Activated naive CD8-positive, alpha-beta T cell treated with anti-CD3 and anti-CD28 coated beads, Interleukin-2, amount 10 ng/mL, durations not matched to agents 7 days and 5 days (primary cell): ENCODE data around the gene PDE4D. TPM values are rescaled to one million over a fixed set of nuclear protein-coding genes. Genes with fewer than 3 reads are reported as not detected.

Source experiments
- ATAC-seq: fragments of 150-1000 bp; cut with Tn5 transposase; one replicate; pipeline ENCODE4 v1.10.0; 2021; ENCODE audit warnings: low read depth, moderate library complexity
- POLR2A ChIA-PET: fragments of 350-600 bp; sonication (Branson Sonifier 250); formaldehyde crosslinking; loops from one replicate; lab custom pipeline; 2021; ENCODE audit warnings: antibody characterized with exemption; lab: Charles Lee
- DNase-seq: peaks from one replicate; pipeline ENCODE4 v3.0.0; 2021
- H3K27ac Mint-ChIP-seq: one replicate; pipeline ENCODE4 v1.8.0; 2022; ENCODE audit warnings: mild to moderate bottlenecking, mixed read lengths
- H3K27me3 Mint-ChIP-seq: one replicate; pipeline ENCODE4 v1.8.0; 2022; ENCODE audit warnings: mild to moderate bottlenecking, moderate library complexity, mixed read lengths
- H3K36me3 Mint-ChIP-seq: one replicate; pipeline ENCODE4 v1.8.0; 2021; ENCODE audit warnings: mild to moderate bottlenecking, mixed read lengths
- H3K4me1 Mint-ChIP-seq: one replicate; pipeline ENCODE4 v1.8.0; 2021; ENCODE audit warnings: mixed read lengths
- H3K4me3 Mint-ChIP-seq: one replicate; pipeline ENCODE4 v1.8.0; 2022; ENCODE audit warnings: mild to moderate bottlenecking, moderate library complexity, mixed read lengths
- H3K9me3 Mint-ChIP-seq: one replicate; pipeline ENCODE4 v1.8.0; 2021; ENCODE audit warnings: mixed read lengths
- total RNA-seq, 2 experiments: library from RNA; stranded (reverse); gene quantifications; one replicate each; pipeline ENCODE4 v1.2.3, GENCODE V29; 2021

The PDE4D gene
- total RNA-seq, 2 experiments from 2014 or later, result 65.1 to 67.1 TPM

DNA sequence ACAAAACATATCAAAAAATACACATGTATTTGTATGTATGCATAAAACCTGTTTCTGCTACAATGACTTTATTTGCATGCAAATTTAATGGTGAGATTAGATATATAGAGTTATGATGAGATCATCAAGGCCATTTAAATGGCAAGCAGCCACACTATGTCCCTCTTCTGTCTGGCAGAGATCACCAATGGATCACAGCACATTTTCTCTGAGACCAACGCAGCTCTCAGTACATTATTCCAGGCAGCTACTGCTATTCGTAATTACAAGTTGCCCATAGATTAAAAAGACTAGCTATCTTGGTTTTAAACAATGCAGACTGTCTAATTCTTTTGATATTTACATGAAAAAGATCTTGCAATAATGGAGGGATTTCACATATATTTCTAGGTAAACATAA, 629.5 kb downstream of the PDE4D start:
- H3K36me3 Mint-ChIP-seq, result no peaks in the 10 kb centered on the region
- H3K4me1 Mint-ChIP-seq, result no peaks in the 10 kb centered on the region
- no peak overlapping the region for H3K4me3 Mint-ChIP-seq

DNA sequence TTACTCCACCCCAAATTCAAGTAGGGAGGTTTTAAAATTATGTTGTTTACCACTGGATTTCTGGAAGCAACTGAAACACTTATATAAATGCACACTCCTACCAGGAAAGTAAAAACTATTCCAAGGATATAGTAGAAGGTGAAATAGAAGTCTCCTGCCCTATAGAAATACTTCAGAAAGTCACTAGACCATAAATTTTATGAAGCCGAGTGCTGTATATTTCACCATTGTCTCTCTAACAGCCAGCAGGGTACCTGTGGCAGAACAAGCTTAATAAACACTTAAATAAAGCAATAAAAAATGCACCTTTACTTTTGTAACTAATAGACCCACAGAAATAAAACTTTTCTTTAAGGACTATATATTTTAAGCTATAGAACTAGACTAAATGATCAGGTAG, 631.6 kb downstream of the PDE4D start:
- no peaks in the 10 kb centered on the region for H3K4me1 Mint-ChIP-seq
- peaks cover 10% of the 10 kb centered on the region for H3K27me3 Mint-ChIP-seq
- no peak overlapping the region for H3K27ac Mint-ChIP-seq
- POLR2A ChIA-PET, result no interaction called here
- no peaks in the 10 kb centered on the region for H3K9me3 Mint-ChIP-seq
- ATAC-seq (no peak), DNase-seq (no peak)
- H3K36me3 Mint-ChIP-seq, result no peaks in the 10 kb centered on the region
- H3K4me3 Mint-ChIP-seq, result no peak overlapping the region

More for the DNA sequence above, 629.5 kb downstream of the PDE4D start:
- no peak for ATAC-seq
- POLR2A ChIA-PET, result no interaction called here
- H3K9me3 Mint-ChIP-seq, result no peaks in the 10 kb centered on the region
- H3K27me3 Mint-ChIP-seq, result peaks cover 10% of the 10 kb centered on the region
- no peak overlapping the region for H3K27ac Mint-ChIP-seq
- DNase-seq, result no peak

DNA sequence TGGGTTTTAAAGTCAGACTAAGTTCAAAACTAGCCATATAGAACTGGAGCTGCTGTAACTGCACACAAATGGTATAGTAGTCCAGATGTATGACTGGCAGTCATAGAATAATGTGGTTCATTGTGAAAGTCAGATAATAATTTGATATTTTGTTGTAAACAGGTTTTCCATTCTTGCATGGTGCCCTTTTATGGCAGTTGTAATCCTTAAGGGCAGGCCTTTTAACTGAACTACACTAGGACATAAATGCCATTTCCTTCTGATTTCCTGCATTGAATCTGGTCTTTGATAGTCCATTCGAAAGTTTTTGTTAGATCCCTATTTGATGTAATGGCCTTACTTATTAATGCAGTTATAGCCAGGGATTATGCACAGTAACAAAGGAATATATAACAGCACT, 632.6 kb downstream of the PDE4D start:
- Mint-ChIP-seq H3K27me3 (peaks cover 10% of the 10 kb centered on the region), H3K27ac (no peak overlapping the region), H3K4me1 (no peaks in the 10 kb centered on the region), H3K9me3 (no peaks in the 10 kb centered on the region), H3K36me3 (no peaks in the 10 kb centered on the region), H3K4me3 (no peak overlapping the region)
- POLR2A ChIA-PET, result no interaction called here
- no peak for ATAC-seq
- no peak for DNase-seq

DNA sequence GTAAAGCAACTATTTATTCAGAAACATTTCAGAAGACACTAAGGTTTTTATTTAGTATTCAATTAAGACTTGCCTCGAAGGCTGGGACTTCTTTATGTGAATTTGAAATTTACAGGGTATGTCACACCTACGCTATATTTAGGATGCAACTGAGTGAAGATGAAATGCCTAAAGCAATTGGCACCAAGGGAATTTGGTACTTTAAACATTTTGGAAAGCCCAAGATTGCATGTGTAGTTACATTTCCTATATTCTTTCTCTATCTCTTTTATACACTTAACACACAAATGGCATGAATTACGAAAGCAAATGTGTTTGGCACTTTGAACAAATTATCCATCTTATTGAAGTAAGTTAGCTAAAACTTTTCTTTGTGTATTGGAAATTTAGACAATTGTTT, 633.3 kb downstream of the PDE4D start:
- H3K4me1 Mint-ChIP-seq, result no peaks in the 10 kb centered on the region
- POLR2A ChIA-PET, result no interaction called here
- peaks cover 12% of the 10 kb centered on the region for H3K27me3 Mint-ChIP-seq
- no peak for ATAC-seq
- no peak overlapping the region for H3K27ac Mint-ChIP-seq
- no peak overlapping the region for H3K4me3 Mint-ChIP-seq
- H3K36me3 Mint-ChIP-seq, result no peaks in the 10 kb centered on the region
- H3K9me3 Mint-ChIP-seq, result no peaks in the 10 kb centered on the region
- DNase-seq, result no peak

DNA sequence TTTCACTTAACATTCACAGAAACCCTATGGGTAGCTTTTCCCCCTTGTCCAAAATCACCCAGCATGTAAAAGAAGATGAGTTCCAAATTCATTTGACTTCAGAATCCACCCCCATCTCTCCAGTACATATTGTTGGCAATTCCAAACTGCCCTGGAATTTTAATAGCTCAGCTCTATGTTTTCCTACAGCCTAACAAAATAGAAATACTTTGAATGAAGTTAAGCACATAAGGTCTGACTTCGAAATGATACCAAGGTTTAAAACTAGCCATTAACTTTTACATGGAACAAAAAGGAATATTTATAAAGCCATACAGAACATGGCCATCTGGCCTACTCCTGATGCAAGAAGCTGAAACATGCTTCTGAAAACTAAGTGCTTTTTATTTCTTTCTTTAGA, 634.3 kb downstream of the PDE4D start:
- peaks cover 10% of the 10 kb centered on the region for H3K27me3 Mint-ChIP-seq
- ATAC-seq, result no peak
- no peaks in the 10 kb centered on the region for H3K9me3 Mint-ChIP-seq
- POLR2A ChIA-PET, result no interaction called here
- H3K4me3 Mint-ChIP-seq, result no peak overlapping the region
- no peaks in the 10 kb centered on the region for H3K4me1 Mint-ChIP-seq
- DNase-seq, result no peak
- no peaks in the 10 kb centered on the region for H3K36me3 Mint-ChIP-seq
- no peak overlapping the region for H3K27ac Mint-ChIP-seq

DNA sequence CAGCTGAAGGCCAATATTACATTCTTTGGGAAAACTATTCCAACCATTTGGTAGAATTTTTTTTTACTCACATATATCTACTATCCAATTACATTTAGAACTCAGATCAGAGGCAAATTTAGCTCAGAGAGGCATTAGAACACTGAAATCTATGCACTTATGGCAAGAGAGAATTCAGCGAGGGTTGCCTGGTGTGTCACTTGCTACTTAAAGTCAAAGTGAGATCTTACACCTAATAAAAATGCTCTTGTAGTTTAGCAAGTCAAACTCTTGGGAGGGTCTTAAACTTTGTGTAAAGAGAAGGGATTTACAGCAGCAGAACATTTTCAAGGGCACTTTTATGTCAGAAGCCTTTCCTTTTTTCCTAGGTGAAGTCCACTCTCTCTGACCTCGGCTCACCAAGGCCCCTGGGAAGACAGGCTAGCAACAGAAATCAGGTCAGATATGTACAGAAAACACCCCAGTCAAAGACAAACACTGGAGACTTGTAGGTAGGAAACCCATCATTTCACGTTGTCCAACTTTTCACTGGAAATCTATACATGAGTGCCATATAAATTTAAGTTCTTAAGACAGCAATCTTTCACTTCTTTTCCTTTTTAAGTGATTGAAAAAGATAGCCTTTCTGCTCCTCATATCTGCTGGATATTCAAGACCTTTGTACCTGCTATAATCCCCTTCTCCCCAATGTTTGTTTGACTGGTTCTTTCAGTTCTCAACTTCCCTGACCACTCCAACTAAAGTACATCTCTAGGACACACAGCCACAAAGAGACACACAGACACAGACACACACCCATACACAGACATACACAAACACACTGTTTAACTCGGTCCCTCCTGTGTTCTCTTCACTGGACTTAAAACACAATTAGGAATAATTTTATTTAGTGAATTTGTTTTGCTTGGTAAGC, 635.8 kb downstream of the PDE4D start:
- DNase-seq (no peak), ATAC-seq (no peak)
- Mint-ChIP-seq H3K9me3 (no peaks in the 10 kb centered on the region), H3K27me3 (peaks cover 10% of the 10 kb centered on the region), H3K36me3 (no peaks in the 10 kb centered on the region), H3K4me1 (no peaks in the 10 kb centered on the region), H3K27ac (no peak overlapping the region), H3K4me3 (no peak overlapping the region)
- POLR2A ChIA-PET, result no interaction called here

DNA sequence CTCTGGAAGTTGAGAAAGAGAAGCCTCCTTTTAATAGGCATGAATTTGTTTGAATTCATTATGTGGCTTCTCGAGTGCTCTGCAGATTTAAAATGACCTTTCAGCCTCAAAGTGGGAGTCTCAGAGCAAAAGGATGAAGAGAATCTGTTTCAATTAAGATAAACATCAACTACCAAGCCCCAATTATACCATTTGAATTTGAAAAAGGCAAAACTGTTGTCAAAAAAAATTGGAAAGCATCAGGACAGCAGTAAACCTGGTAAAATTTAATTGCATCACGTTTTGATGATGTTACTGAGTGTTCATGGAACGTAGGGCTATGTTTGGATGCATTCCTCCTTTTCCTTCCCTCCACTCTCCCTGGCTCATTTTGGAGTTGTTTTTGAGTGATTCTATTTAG, 637.2 kb downstream of the PDE4D start:
- POLR2A ChIA-PET, result no interaction called here
- ATAC-seq (no peak), DNase-seq (no peak)
- no peaks in the 10 kb centered on the region for H3K9me3 Mint-ChIP-seq
- no peak overlapping the region for H3K4me3 Mint-ChIP-seq
- peaks cover 10% of the 10 kb centered on the region for H3K27me3 Mint-ChIP-seq
- no peaks in the 10 kb centered on the region for H3K4me1 Mint-ChIP-seq
- H3K36me3 Mint-ChIP-seq, result no peaks in the 10 kb centered on the region
- no peak overlapping the region for H3K27ac Mint-ChIP-seq

DNA sequence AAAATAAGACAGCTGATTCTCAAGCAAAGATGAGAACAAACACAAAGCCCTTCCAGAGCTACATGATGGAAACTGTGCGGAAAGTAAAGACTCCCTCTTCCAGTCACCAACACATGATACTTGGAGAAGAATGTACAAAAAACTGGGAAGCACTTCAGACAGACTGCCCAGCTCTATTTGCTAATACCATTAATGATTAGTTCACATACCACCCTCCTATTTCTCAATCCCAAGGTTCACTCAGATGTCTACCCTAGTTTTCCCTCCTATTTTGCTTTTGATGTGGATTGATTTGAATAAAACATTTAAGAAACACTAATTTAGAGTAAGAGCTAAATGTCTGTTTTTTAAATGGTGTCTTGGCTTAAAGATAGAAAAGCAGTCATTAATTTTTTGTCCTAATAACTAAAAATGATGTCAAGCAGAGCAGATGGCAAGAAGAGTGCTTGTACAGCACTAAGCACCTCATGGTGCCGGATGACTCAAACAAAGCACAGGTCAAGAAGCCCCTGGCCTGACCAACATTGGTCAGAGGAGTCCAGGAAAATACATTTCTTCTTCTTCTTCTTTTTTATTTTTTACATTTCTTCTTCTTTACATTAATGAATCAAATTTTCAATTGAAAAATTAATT, 639.4 kb downstream of the PDE4D start:
- H3K27ac Mint-ChIP-seq, result no peak overlapping the region
- peaks cover 7% of the 10 kb centered on the region for H3K27me3 Mint-ChIP-seq
- no peaks in the 10 kb centered on the region for H3K9me3 Mint-ChIP-seq
- DNase-seq (no peak), ATAC-seq (no peak)
- H3K4me3 Mint-ChIP-seq, result no peak overlapping the region
- H3K4me1 Mint-ChIP-seq, result no peaks in the 10 kb centered on the region
- POLR2A ChIA-PET, result no interaction called here
- H3K36me3 Mint-ChIP-seq, result no peaks in the 10 kb centered on the region

DNA sequence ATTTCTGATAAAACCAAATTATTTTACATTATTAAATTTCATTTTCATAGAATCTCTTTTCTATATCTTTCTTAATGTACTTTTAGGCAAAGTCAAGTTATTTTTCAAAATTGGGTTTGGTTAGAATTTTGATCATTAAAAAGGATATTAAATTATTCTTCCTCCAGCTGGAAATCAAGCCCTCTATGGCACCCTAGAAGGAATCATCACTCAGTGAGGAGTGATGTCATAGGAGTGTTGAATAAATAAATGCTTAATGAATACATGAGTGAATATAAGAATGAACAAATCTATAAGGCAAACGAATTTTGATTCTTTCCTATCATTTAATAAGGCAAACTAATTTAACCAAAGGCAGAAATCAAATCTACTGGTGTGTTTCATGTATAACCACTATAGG, 639.9 kb downstream of the PDE4D start:
- H3K4me1 Mint-ChIP-seq, result no peaks in the 10 kb centered on the region
- DNase-seq (no peak), ATAC-seq (no peak)
- H3K4me3 Mint-ChIP-seq, result no peak overlapping the region
- H3K9me3 Mint-ChIP-seq, result no peaks in the 10 kb centered on the region
- no peak overlapping the region for H3K27ac Mint-ChIP-seq
- POLR2A ChIA-PET, result no interaction called here
- peaks cover 7% of the 10 kb centered on the region for H3K27me3 Mint-ChIP-seq
- H3K36me3 Mint-ChIP-seq, result no peaks in the 10 kb centered on the region

DNA sequence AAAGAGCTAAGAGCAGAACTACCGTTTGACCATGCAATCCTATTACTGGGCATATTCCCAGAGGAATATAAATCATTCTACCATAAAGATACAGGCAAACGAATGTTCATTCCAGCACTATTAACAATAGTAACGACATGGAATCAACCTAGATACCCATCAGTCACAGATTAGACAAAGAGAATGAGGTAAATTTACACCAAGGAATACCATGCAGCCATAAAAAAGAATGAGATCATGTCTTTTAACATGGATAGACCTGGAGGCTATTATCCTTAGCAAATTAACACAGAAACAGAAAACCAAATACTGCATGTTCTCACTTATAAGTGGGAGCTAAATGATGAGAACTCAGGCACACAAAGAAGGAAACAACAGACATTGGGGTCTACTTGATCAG, 641.9 kb downstream of the PDE4D start:
- Mint-ChIP-seq H3K27ac (no peak overlapping the region), H3K36me3 (no peaks in the 10 kb centered on the region), H3K4me1 (no peaks in the 10 kb centered on the region), H3K9me3 (no peaks in the 10 kb centered on the region), H3K4me3 (no peak overlapping the region), H3K27me3 (peaks cover 7% of the 10 kb centered on the region)
- ATAC-seq (no peak), DNase-seq (no peak)
- POLR2A ChIA-PET, result no interaction called here

DNA sequence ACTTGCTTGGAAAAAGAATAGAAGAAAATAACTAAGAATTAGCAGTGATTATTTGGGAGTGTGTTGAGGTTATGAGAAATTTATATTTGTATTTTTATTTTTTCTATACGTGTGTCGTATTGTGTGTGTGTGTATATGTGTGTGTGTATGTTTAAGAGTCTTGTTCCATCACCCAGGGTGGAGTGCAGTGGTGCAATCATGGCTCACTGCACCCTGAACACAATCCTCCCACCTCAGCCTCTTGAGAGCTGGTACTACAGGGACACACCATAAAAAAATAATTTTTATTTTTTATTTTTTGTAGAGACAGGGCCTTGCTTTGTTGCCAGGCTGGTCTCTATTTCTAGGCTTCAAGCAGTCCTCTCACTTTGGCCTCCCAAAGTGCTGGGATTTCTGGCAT, 643.8 kb downstream of the PDE4D start:
- Mint-ChIP-seq H3K27me3 (peaks cover 7% of the 10 kb centered on the region), H3K4me1 (no peaks in the 10 kb centered on the region), H3K27ac (no peak overlapping the region), H3K9me3 (no peaks in the 10 kb centered on the region), H3K36me3 (no peaks in the 10 kb centered on the region), H3K4me3 (no peak overlapping the region)
- no peak for DNase-seq
- ATAC-seq, result no peak
- POLR2A ChIA-PET, result no interaction called here

DNA sequence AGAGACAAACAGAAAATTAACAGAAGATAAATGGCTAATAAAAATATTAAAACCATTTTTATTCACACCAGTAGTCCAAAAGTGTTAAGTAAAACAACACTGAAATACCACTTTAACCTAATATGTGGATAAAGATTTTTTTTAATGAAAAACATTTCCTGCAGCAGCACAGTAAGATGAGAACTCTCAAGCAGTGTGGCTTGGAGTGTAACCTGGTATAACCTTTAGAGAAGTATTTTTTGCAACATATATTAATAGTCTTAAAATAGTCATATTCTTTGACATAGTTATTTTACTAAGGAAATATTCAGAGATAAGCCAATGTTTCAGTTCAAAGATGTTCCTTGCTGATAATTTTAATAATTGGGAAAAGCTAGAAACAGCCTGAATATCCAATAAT, 644.4 kb downstream of the PDE4D start:
- DNase-seq, result no peak
- Mint-ChIP-seq H3K36me3 (no peaks in the 10 kb centered on the region), H3K27me3 (peaks cover 7% of the 10 kb centered on the region), H3K4me3 (no peak overlapping the region), H3K27ac (no peak overlapping the region), H3K4me1 (no peaks in the 10 kb centered on the region), H3K9me3 (no peaks in the 10 kb centered on the region)
- POLR2A ChIA-PET, result no interaction called here
- ATAC-seq, result no peak

DNA sequence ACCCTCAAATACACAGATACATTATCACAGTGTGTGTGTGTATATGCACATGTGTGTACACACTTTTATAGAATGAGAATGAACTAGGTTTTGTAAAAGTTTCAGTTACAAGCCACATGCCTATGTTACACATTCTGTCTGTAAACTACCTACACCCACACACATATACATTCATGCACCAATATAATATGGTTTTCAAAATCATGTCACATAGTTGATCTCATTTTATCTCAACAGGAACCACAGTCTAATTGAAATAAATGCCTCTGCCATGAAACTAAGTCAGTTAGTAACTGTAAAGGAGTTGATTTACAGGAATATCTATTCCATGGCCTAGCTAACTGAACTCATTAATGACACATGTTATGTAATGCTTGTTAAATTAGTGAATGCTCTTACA, 646.6 kb downstream of the PDE4D start:
- H3K4me1 Mint-ChIP-seq, result no peaks in the 10 kb centered on the region
- DNase-seq (no peak), ATAC-seq (no peak)
- peaks cover 7% of the 10 kb centered on the region for H3K27me3 Mint-ChIP-seq
- H3K9me3 Mint-ChIP-seq, result no peaks in the 10 kb centered on the region
- no peaks in the 10 kb centered on the region for H3K36me3 Mint-ChIP-seq
- H3K27ac Mint-ChIP-seq, result no peak overlapping the region
- POLR2A ChIA-PET, result no interaction called here
- no peak overlapping the region for H3K4me3 Mint-ChIP-seq
